CD4-positive, alpha-beta T cell (primary cell): ENCODE measurements around the gene OTUB1. TPM values are rescaled to one million over a fixed set of nuclear protein-coding genes. Genes with fewer than 3 reads are reported as not detected.

Source experiments
- ATAC-seq: fragments of 200-7000 bp; cut with Tn5 transposase; one replicate; pipeline ENCODE4 v1.10.0; 2022; ENCODE audit warnings: mild to moderate bottlenecking; ENCODE audit not compliant: poor library complexity
- CTCF ChIA-PET: fragments of 350-600 bp; sonication (Branson Sonifier 250); formaldehyde crosslinking; loops from one replicate; lab custom pipeline; 2021; ENCODE audit warnings: antibody characterized with exemption, inconsistent platforms; lab: Charles Lee
- POLR2A ChIA-PET: fragments of 350-600 bp; sonication (Branson Sonifier 250); formaldehyde crosslinking; loops from one replicate; lab custom pipeline; 2021; ENCODE audit warnings: antibody characterized with exemption, inconsistent platforms; lab: Charles Lee
- DNase-seq, 14 experiments: peaks; one replicate each; pipeline ENCODE4 v3.0.0-alpha.2; 2013 to 2020; ENCODE audit warnings: mixed read lengths in 2 of 14
- H3K27ac ChIP-seq, 2 donors: one replicate each; pipeline versions ENCODE4 v1.5.1 to v1.7.0; 2013; ENCODE audit warnings: low read length in 2 of 2, low read depth in 1 of 2, mild to moderate bottlenecking in 1 of 2
- H3K27me3 ChIP-seq, 2 experiments: 1 replicate in 1 of 2; 2 replicates in 1 of 2; pipeline versions ENCODE4 v1.6.1 to v1.7.0; 2013; ENCODE audit warnings: low read length in 2 of 2, control low read depth in 1 of 2, mild to moderate bottlenecking in 1 of 2, moderate library complexity in 1 of 2; ENCODE audit not compliant: insufficient read depth in 2 of 2, control insufficient read depth in 1 of 2
- H3K36me3 ChIP-seq: one replicate; pipeline ENCODE4 v1.6.1; 2013; ENCODE audit warnings: low read length, control low read depth; ENCODE audit not compliant: insufficient read depth
- H3K4me1 ChIP-seq: one replicate; pipeline ENCODE4 v1.6.1; 2013; ENCODE audit warnings: low read length, control low read depth; ENCODE audit not compliant: insufficient read depth
- H3K4me3 ChIP-seq: one replicate; pipeline ENCODE4 v1.5.1; 2013; ENCODE audit warnings: mild to moderate bottlenecking, low read length, moderate library complexity
- H3K9me3 ChIP-seq, 2 experiments: 1 replicate in 1 of 2; 2 replicates in 1 of 2; pipeline versions ENCODE4 v1.6.1 to v1.7.0; 2013; ENCODE audit warnings: low read length in 2 of 2, mild to moderate bottlenecking in 2 of 2, control low read depth in 1 of 2, moderate library complexity in 1 of 2; ENCODE audit not compliant: control insufficient read depth in 1 of 2, insufficient read depth in 1 of 2
- H3K27ac Mint-ChIP-seq: one replicate; pipeline ENCODE4 v1.8.0; 2020; ENCODE audit warnings: mixed read lengths
- H3K27me3 Mint-ChIP-seq: one replicate; pipeline ENCODE4 v1.8.0; 2021; ENCODE audit warnings: mixed read lengths
- H3K36me3 Mint-ChIP-seq: one replicate; pipeline ENCODE4 v1.8.0; 2021; ENCODE audit warnings: low read depth, mixed read lengths
- H3K4me1 Mint-ChIP-seq: one replicate; pipeline ENCODE4 v1.8.0; 2021; ENCODE audit warnings: low read depth, mixed read lengths
- H3K4me3 Mint-ChIP-seq: one replicate; pipeline ENCODE4 v1.8.0; 2020; ENCODE audit warnings: mild to moderate bottlenecking, mixed read lengths
- H3K9me3 Mint-ChIP-seq: one replicate; pipeline ENCODE4 v1.8.0; 2020; ENCODE audit warnings: mixed read lengths
- intact Hi-C, 2 experiments: fragments of 100-400 bp; cut with DNase I in 1 of 2; cut with micrococcal nuclease in 1 of 2; formaldehyde crosslinking; loops; one replicate each; pipeline versions ENCODE4 v1.15.1 to v1.9.0; 2023 to 2025; cut with DNase I, micrococcal nuclease
- total RNA-seq, 174 experiments: library from RNA in 2 of 174; stranded (reverse) in 2 of 174; gene quantifications; one replicate each; pipeline ENCODE4 v1.2.3 and lab custom pipeline; 2021 to 2026
- TF ChIP-seq, protein P1 (sequence below): fragments of 200-600 bp; IDR thresholded peaks from one replicate; pipeline ENCODE4 v1.8.0; 2022; ENCODE audit warnings: antibody characterized with exemption, mild to moderate bottlenecking

OTUB1 gene
- total RNA-seq, 2 experiments from 2014 or later, result 57.5 to 60.0 TPM

DNA sequence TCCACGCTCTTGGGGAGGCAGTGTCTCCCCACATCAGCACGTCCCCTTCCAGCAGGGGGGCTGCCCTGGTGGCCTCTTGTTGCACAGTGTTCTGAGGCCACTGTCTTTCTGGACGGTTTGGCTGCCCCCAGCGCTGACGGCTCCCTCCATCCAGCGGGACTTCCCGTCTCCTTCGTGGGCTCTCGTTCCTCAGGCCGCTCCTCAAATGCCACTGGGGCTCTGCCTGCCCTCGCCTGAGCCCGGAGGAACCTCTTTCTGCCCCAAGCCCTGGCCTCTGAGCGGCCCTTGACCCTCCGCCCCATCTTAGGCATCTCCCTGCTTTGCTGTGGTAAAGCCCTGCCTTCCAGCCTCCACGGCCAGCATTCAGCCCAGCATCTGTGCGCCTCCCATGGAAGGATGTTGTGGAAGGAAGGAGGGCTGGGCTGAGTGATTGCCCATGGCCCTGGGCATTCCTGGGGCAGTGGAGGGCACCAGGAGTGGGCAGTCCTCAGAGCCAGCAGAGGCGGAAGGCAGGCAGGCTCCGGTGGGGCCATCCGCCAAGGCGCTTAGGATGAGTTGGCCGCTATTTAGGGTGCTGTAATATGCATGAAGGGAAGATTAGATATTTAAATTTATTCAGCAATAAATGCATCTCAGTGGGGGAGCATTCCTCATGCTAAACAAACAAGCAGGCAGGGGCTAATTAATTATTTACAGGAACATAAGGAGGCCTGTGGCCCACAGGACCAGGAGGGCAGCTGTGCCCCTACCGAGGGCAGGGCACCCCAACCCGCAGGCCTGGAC lies 17.8 kb downstream of the OTUB1 start:
- Histone ChIP-seq H3K9me3 (peaks cover 0 to 25% of the 10 kb centered on the region in 2 experiments), H3K4me1 (peaks cover 37% of the 10 kb centered on the region), H3K27me3 (peaks cover 23 to 24% of the 10 kb centered on the region in 2 experiments), H3K36me3 (no peaks in the 10 kb centered on the region), H3K27ac (no peak overlapping the region), H3K4me3 (no peak overlapping the region)
- H3K36me3 Mint-ChIP-seq, result no peaks in the 10 kb centered on the region
- H3K9me3 Mint-ChIP-seq, result no peaks in the 10 kb centered on the region
- intact Hi-C loops, result no loop called here
- TF ChIP-seq, protein P1, sequence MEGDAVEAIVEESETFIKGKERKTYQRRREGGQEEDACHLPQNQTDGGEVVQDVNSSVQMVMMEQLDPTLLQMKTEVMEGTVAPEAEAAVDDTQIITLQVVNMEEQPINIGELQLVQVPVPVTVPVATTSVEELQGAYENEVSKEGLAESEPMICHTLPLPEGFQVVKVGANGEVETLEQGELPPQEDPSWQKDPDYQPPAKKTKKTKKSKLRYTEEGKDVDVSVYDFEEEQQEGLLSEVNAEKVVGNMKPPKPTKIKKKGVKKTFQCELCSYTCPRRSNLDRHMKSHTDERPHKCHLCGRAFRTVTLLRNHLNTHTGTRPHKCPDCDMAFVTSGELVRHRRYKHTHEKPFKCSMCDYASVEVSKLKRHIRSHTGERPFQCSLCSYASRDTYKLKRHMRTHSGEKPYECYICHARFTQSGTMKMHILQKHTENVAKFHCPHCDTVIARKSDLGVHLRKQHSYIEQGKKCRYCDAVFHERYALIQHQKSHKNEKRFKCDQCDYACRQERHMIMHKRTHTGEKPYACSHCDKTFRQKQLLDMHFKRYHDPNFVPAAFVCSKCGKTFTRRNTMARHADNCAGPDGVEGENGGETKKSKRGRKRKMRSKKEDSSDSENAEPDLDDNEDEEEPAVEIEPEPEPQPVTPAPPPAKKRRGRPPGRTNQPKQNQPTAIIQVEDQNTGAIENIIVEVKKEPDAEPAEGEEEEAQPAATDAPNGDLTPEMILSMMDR, result no peak
- ChIA-PET POLR2A (interaction anchor here (1.0 kb wide), 1 partner anchor 13 kb away, joined by 3 read pairs; no protein-coding TSS in a partner anchor), CTCF (no interaction called here)
- DNase-seq (no peak), ATAC-seq (no peak)
- no peak overlapping the region for H3K4me3 Mint-ChIP-seq
- peaks cover 25% of the 10 kb centered on the region for H3K27me3 Mint-ChIP-seq
- peaks cover 16% of the 10 kb centered on the region for H3K4me1 Mint-ChIP-seq
- no peak overlapping the region for H3K27ac Mint-ChIP-seq

DNA sequence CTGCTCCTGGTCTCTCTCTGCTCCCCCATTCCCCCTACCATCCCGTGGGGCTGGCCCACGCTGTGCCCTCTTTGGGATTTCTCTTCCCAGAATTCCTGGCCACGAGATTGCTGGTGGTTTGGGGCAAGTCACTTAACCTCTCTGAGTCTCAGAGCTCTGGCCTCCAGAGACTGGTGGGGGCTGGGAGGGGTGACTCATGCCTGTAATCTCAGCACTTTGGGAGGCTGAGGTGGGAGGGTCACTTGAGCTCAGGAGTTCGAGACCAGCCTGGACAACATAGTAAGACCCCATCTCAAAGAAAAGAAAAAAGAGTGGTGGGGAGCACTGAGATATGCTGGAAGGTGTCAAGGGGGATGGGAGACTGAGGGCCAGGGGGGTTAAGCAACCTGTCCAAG lies 18.3 kb downstream of the OTUB1 start:
- Histone ChIP-seq H3K36me3 (no peaks in the 10 kb centered on the region), H3K27ac (no peak overlapping the region), H3K9me3 (peaks cover 0 to 27% of the 10 kb centered on the region in 2 experiments), H3K4me3 (no peak overlapping the region), H3K27me3 (peaks cover 27 to 28% of the 10 kb centered on the region in 2 experiments), H3K4me1 (peaks cover 31% of the 10 kb centered on the region)
- ATAC-seq, result no peak
- Mint-ChIP-seq H3K4me1 (peaks cover 16% of the 10 kb centered on the region), H3K27ac (no peak overlapping the region), H3K36me3 (no peaks in the 10 kb centered on the region), H3K4me3 (no peak overlapping the region), H3K9me3 (no peaks in the 10 kb centered on the region), H3K27me3 (peaks cover 27% of the 10 kb centered on the region)
- ChIA-PET CTCF (no interaction called here), POLR2A (interaction anchor here (1.0 kb wide), 1 partner anchor 12 kb away, joined by 3 read pairs; no protein-coding TSS in a partner anchor)
- intact Hi-C loops, result no loop called here
- TF ChIP-seq, protein P1, result no peak
- no peak for DNase-seq

DNA sequence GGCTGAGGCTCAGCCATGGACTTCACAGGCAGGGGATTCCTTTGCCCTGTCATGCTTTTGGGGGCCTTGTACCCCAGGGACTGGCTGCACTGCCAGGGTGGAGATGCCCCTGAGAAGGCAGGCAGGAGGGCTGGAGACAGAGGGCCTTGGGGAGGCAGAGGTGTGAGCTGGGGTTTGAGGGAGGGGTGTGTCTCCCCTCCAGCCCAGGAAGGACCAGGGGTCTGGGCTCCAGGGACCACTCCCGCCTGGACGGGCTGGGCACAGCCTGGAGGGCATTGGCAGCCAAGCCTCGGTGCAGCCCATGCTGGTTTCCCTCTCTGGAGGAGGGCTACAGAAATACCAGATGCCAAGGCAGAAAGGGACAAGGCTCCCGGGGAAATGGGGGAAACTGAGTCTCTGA lies 19.5 kb downstream of the OTUB1 start:
- Mint-ChIP-seq H3K4me3 (no peak overlapping the region), H3K9me3 (no peaks in the 10 kb centered on the region), H3K27me3 (peaks cover 27% of the 10 kb centered on the region), H3K27ac (no peak overlapping the region), H3K4me1 (peaks cover 15% of the 10 kb centered on the region), H3K36me3 (no peaks in the 10 kb centered on the region)
- no peak for ATAC-seq
- POLR2A ChIA-PET, result no interaction called here
- Histone ChIP-seq H3K36me3 (no peaks in the 10 kb centered on the region), H3K9me3 (peaks cover 6 to 38% of the 10 kb centered on the region in 2 experiments), H3K4me1 (peaks cover 22% of the 10 kb centered on the region), H3K27me3 (peaks cover 26 to 30% of the 10 kb centered on the region in 2 experiments), H3K27ac (no peak overlapping the region), H3K4me3 (no peak overlapping the region)
- intact Hi-C loops, result no loop called here
- no peak for DNase-seq
- CTCF ChIA-PET, result no interaction called here
- TF ChIP-seq, protein P1, result no peak
